ENCODE results near the gene GLB1L.

GLB1L gene

GRCh38 chr2:219253753-219254589 lies 8.7 kb upstream of the GLB1L start, which contains the start of gene TUBA4A:
TSS of gene TUBA4A (minus strand) at chr2:219253918. CDS start at chr2:219253858, 60 bp downstream.
- FAIRE-seq: no peak

GRCh38 chr2:219252900-219253752 lies 7.9 kb upstream of the GLB1L start, which contains the start of gene TUBA4B:
TSS of gene TUBA4B (plus strand) at chr2:219253243. CDS start at chr2:219253408, 165 bp downstream.
- DNase-seq (ENCODE audit: low spot score) (no peak), FAIRE-seq (no peak)

More at GRCh38 chr2:219253753-219254589, 8.7 kb upstream of the GLB1L start, which contains the start of gene TUBA4A:
- DNase-seq (ENCODE audit: low spot score): peak; percentile 95

GRCh38 chr2:219252570-219252899 lies 7.3 kb upstream of the GLB1L start:
- FAIRE-seq (no peak), DNase-seq (ENCODE audit: low spot score) (no peak)

- no peak for FAIRE-seq
- DNase-seq (ENCODE audit: low spot score): no peak
Measured at GRCh38 chr2:219252084-219252483, 6.8 kb upstream of the GLB1L start.

- no peak for FAIRE-seq
Measured at GRCh38 chr2:219251656-219252055, 6.4 kb upstream of the GLB1L start.

GRCh38 chr2:219250049-219250781 lies 5.0 kb upstream of the GLB1L start:
- FAIRE-seq: no peak
- no peak for DNase-seq (ENCODE audit: low spot score)

More at GRCh38 chr2:219251656-219252055, 6.4 kb upstream of the GLB1L start:
- no peak for DNase-seq (ENCODE audit: low spot score)

GRCh38 chr2:219249203-219249980 lies 4.1 kb upstream of the GLB1L start:
- FAIRE-seq: no peak
- DNase-seq (ENCODE audit: low spot score): peak; percentile 64

GRCh38 chr2:219248845-219249202 lies 3.6 kb upstream of the GLB1L start:
- DNase-seq (ENCODE audit: low spot score) (no peak), FAIRE-seq (no peak)

- no peak for FAIRE-seq
Measured at GRCh38 chr2:219247678-219248642, 2.7 kb upstream of the GLB1L start.

GRCh38 chr2:219246559-219246958 lies 1.3 kb upstream of the GLB1L start:
- DNase-seq (ENCODE audit: low spot score) (no peak), FAIRE-seq (no peak)

More at GRCh38 chr2:219247678-219248642, 2.7 kb upstream of the GLB1L start:
- DNase-seq (ENCODE audit: low spot score): no peak

- FAIRE-seq (no peak), DNase-seq (ENCODE audit: low spot score) (no peak)
Measured at GRCh38 chr2:219245899-219246230, 621 bp upstream of the GLB1L start.

- FAIRE-seq (no peak), DNase-seq (ENCODE audit: low spot score) (no peak)
Measured at GRCh38 chr2:219244789-219245147, 476 bp downstream of the GLB1L start.

- DNase-seq (ENCODE audit: low spot score) (no peak), FAIRE-seq (no peak)
Measured at GRCh38 chr2:219243291-219243761, 1.9 kb downstream of the GLB1L start.

- DNase-seq (ENCODE audit: low spot score) (no peak), FAIRE-seq (no peak)
Measured at GRCh38 chr2:219234331-219234730, 10.9 kb downstream of the GLB1L start.

GRCh38 chr2:219230059-219230540 lies 15.1 kb downstream of the GLB1L start:
- FAIRE-seq (no peak), DNase-seq (ENCODE audit: low spot score) (peak; percentile 28)

- FAIRE-seq: peak; percentile 73
- peak; percentile 99 for DNase-seq (ENCODE audit: low spot score)
Measured at GRCh38 chr2:219229305-219230058, 15.8 kb downstream of the GLB1L start, which contains the start of the genes ANKZF1 and ATG9A. TSS of gene ANKZF1 (plus strand) at chr2:219229806. CDS start at chr2:219230258, 452 bp downstream. TSS of gene ATG9A (minus strand) at chr2:219229636. CDS start at chr2:219228024, 1,612 bp downstream.

- FAIRE-seq: no peak
- DNase-seq (ENCODE audit: low spot score): no peak
Measured at GRCh38 chr2:219228911-219229304, 16.3 kb downstream of the GLB1L start.

All from urothelium cell line (cell line).